Endothelial cell of umbilical vein (primary cell): ENCODE data around the gene SIGLEC8. TPM values are rescaled to one million over a fixed set of nuclear protein-coding genes. Genes with fewer than 3 reads are reported as not detected.

ENCODE experiments used
- BruUV-seq: library from RNA; stranded (reverse); fragments of 400-500 nt; replicated peaks from 2 replicates; lab custom pipeline; 2021; lab: Mats Ljungman, UMichigan
- CTCF ChIA-PET: fragments of 300-600, 350-600 bp; sonication (Branson Sonifier 250); formaldehyde crosslinking; loops from one replicate; lab custom pipeline; 2021; ENCODE audit warnings: antibody characterized with exemption, inconsistent platforms; lab: Charles Lee
- POLR2A ChIA-PET: fragments of 300-600, 350-600 bp; sonication (Branson Sonifier 250); formaldehyde crosslinking; loops from one replicate; lab custom pipeline; 2021; ENCODE audit warnings: antibody characterized with exemption, inconsistent platforms; lab: Charles Lee
- DNase-seq: peaks from one replicate; pipeline ENCODE4 v3.0.0-alpha.2; 2011; ENCODE audit warnings: low read depth, low spot score
- FAIRE-seq: peaks from 2 replicates; lab custom pipeline; 2011; peaks lifted over from hg19 to GRCh38; lab: Jason Lieb, UNC
- H2AFZ ChIP-seq: 2 replicates; pipeline ENCODE4 v1.6.0; 2012; ENCODE audit warnings: low read depth, low read length, control low read depth, inconsistent platforms
- H3K27ac ChIP-seq: 2 replicates; pipeline ENCODE4 v1.5.1; 2011; ENCODE audit warnings: low read depth, mild to moderate bottlenecking, control low read depth, low read length, moderate library complexity; ENCODE audit not compliant: insufficient read depth
- H3K27me3 ChIP-seq, 2 experiments: 2 replicates each; pipeline versions ENCODE4 v1.6.0 to v1.6.1; 2011; ENCODE audit warnings: low read length in 2 of 2, mixed read lengths in 1 of 2; ENCODE audit not compliant: control insufficient read depth in 2 of 2, insufficient read depth in 2 of 2
- H3K36me3 ChIP-seq, 2 experiments: 2 replicates in 1 of 2; 3 replicates in 1 of 2; pipeline ENCODE4 v1.5.1; 2011; ENCODE audit warnings: low read length in 2 of 2, mild to moderate bottlenecking in 1 of 2, moderate library complexity in 1 of 2; ENCODE audit not compliant: control insufficient read depth in 2 of 2, insufficient read depth in 2 of 2; ENCODE audit errors: extremely low read depth in 1 of 2
- H3K4me1 ChIP-seq: 3 replicates; pipeline ENCODE4 v1.5.1; 2011; ENCODE audit warnings: mild to moderate bottlenecking, low read length; ENCODE audit not compliant: control insufficient read depth, insufficient read depth; ENCODE audit errors: extremely low read depth
- H3K4me2 ChIP-seq: 2 replicates; pipeline ENCODE4 v1.6.1; 2011; ENCODE audit warnings: low read length, control low read depth, mixed read lengths; ENCODE audit not compliant: insufficient read depth
- H3K4me3 ChIP-seq, 3 experiments: fragments of 200-600 bp in 1 of 3; sonication (generic), shearing (Covaris generic) in 1 of 3; replicated peaks in 1 of 3; 2 replicates each; pipeline ENCODE4 v1.5.1; 2011 to 2016; ENCODE audit warnings: control low read depth in 3 of 3, low read length in 3 of 3, mild to moderate bottlenecking in 2 of 3, inconsistent platforms in 1 of 3, low read depth in 1 of 3, moderate library complexity in 1 of 3; ENCODE audit not compliant: insufficient read depth in 1 of 3
- H3K79me2 ChIP-seq: 2 replicates; pipeline ENCODE4 v1.6.0; 2012; ENCODE audit warnings: low read length, inconsistent platforms; ENCODE audit not compliant: control insufficient read depth, insufficient read depth
- H3K9ac ChIP-seq: replicated peaks from 2 replicates; pipeline ENCODE3; 2011; ENCODE audit warnings: low read length, control low read depth; ENCODE audit not compliant: insufficient read depth; ENCODE audit errors: extremely low read depth
- H3K9me1 ChIP-seq: replicated peaks from 3 replicates; pipeline ENCODE4 v1.6.0; 2011; ENCODE audit warnings: mild to moderate bottlenecking, low read length; ENCODE audit not compliant: control insufficient read depth, insufficient read depth; ENCODE audit errors: extremely low read depth
- H3K9me3 ChIP-seq: replicated peaks from 2 replicates; pipeline ENCODE4 v1.5.1; 2012; ENCODE audit warnings: low read length, inconsistent platforms; ENCODE audit not compliant: control insufficient read depth, insufficient read depth
- H4K20me1 ChIP-seq: replicated peaks from 2 replicates; pipeline ENCODE3; 2011; ENCODE audit warnings: mild to moderate bottlenecking, low read length; ENCODE audit not compliant: control insufficient read depth, insufficient read depth; ENCODE audit errors: extremely low read depth
- CTCF ChIP-seq, 2 donors: IDR thresholded peaks; 1 replicate in 1 of 2; 2 replicates in 1 of 2; pipeline ENCODE4 v1.5.1; 2011; ENCODE audit warnings: low read length in 2 of 2, mild to moderate bottlenecking in 2 of 2, moderate library complexity in 2 of 2, control low read depth in 1 of 2, inconsistent platforms in 1 of 2, low read depth in 1 of 2; ENCODE audit not compliant: insufficient read depth in 1 of 2; ENCODE audit errors: extremely low read depth in 1 of 2
- EZH2 ChIP-seq: IDR thresholded peaks from 2 replicates; pipeline ENCODE4 v1.6.1; 2012; ENCODE audit warnings: borderline replicate concordance, low read depth, mild to moderate bottlenecking, moderate library complexity, low read length, inconsistent platforms; ENCODE audit not compliant: severe bottlenecking
- FOS ChIP-seq: IDR thresholded peaks from 2 replicates; pipeline ENCODE4 v1.6.1; 2011; ENCODE audit warnings: mild to moderate bottlenecking, low read length, moderate library complexity, borderline replicate concordance; ENCODE audit not compliant: insufficient read depth
- GATA2 ChIP-seq: IDR thresholded peaks from 2 replicates; pipeline ENCODE4 v1.7.0; 2011; ENCODE audit warnings: low read depth, mild to moderate bottlenecking, moderate library complexity, mixed read lengths, low read length; ENCODE audit not compliant: insufficient read length, insufficient read depth
- JUN ChIP-seq: IDR thresholded peaks from 2 replicates; pipeline ENCODE4 v1.6.1; 2011; ENCODE audit warnings: borderline replicate concordance, low read depth; ENCODE audit not compliant: insufficient read length, insufficient read depth
- MAX ChIP-seq: IDR thresholded peaks from 2 replicates; pipeline ENCODE4 v1.6.1; 2011; ENCODE audit not compliant: insufficient read depth, insufficient read length
- MYC ChIP-seq: IDR thresholded peaks from one replicate; pipeline ENCODE4 v1.6.1; 2011; ENCODE audit warnings: mild to moderate bottlenecking, low read depth, low read length
- POLR2A ChIP-seq: IDR thresholded peaks from 2 replicates; pipeline ENCODE4 v1.6.1; 2012; ENCODE audit warnings: low read depth, mild to moderate bottlenecking, control low read depth, low read length
- POLR2AphosphoS5 ChIP-seq: IDR thresholded peaks from 2 replicates; pipeline ENCODE4 v1.6.1; 2012; ENCODE audit warnings: low read depth, mild to moderate bottlenecking, control low read depth, low read length, moderate library complexity; ENCODE audit not compliant: insufficient read depth
- dilution Hi-C: fragments of 300-500 bp; cut with MboI; formaldehyde crosslinking; loops from one replicate; pipeline ENCODE4 v1.15.0; 2019; ENCODE audit warnings: low sequenced_read_pairs; ENCODE audit not compliant: extremely low pct_ligation_motif_present
- intact Hi-C: fragments of 100-400 bp; cut with micrococcal nuclease; formaldehyde crosslinking; loops from one replicate; pipeline ENCODE4 v1.10.0; 2022
- polyA plus RNA-seq, 4 experiments: library from polyadenylated mRNA; depleted of rRNA in 3 of 4; stranded (reverse) in 3 of 4; unstranded in 1 of 4; fragments of >200 nt; gene quantifications; 2 replicates each; pipeline versions ENCODE4 v1.2.1 to v1.2.3, GENCODE V29; 2011 to 2012; ENCODE audit warnings: missing spikeins in 1 of 4
- total RNA-seq: library from RNA; stranded (reverse); gene quantifications from 2 replicates; pipeline ENCODE4 v1.2.3, GENCODE V29; 2021

The SIGLEC8 gene
- total and polyA plus RNA-seq, 2 donors (not counting 3 experiments of a cell fraction or from before 2014, with no cell fraction given), result not detected

- CTCF ChIA-PET, result no interaction called here
- intact Hi-C loops, result no loop called here
- Histone ChIP-seq H3K9me1 (no peaks in the 10 kb centered on the region), H3K27ac (no peak overlapping the region), H3K9ac (no peak overlapping the region), H3K79me2 (no peaks in the 10 kb centered on the region), H3K4me3 (no peak overlapping the region), H2AFZ (no peak overlapping the region), H3K27me3 (no peaks in the 10 kb centered on the region), H3K36me3 (no peaks in the 10 kb centered on the region), H3K4me1 (no peaks in the 10 kb centered on the region), H3K9me3 (no peaks in the 10 kb centered on the region), H3K4me2 (no peak overlapping the region), H4K20me1 (no peaks in the 10 kb centered on the region)
- dilution Hi-C loops, result no loop called here
- no peak for FAIRE-seq
- TF ChIP-seq POLR2A, result no peak
- TF ChIP-seq CTCF (IDR thresholded peaks at IDR 0.05; ENCODE audit: extremely low read depth in 1 of 2, insufficient read depth in 1 of 2, low read depth in 1 of 2, low read length in 2 of 2), result no peak
- TF ChIP-seq POLR2AphosphoS5, result no peak
- POLR2A ChIA-PET, result no interaction called here
- BruUV-seq, result no TSS peak
- no peak for DNase-seq
These were observed 35.5 kb upstream of the SIGLEC8 start for GRCh38 chr19:51493776-51494175.

- FAIRE-seq, result no peak
- POLR2A ChIA-PET, result no interaction called here
These were observed 33.3 kb upstream of the SIGLEC8 start for GRCh38 chr19:51491586-51491985.

More at GRCh38 chr19:51491586-51491985, 33.3 kb upstream of the SIGLEC8 start:
- Histone ChIP-seq H3K9me3 (no peaks in the 10 kb centered on the region), H4K20me1 (no peaks in the 10 kb centered on the region), H3K9me1 (no peaks in the 10 kb centered on the region), H3K4me3 (no peak overlapping the region), H3K79me2 (no peaks in the 10 kb centered on the region), H3K36me3 (no peaks in the 10 kb centered on the region), H2AFZ (no peak overlapping the region), H3K4me2 (no peak overlapping the region), H3K4me1 (no peaks in the 10 kb centered on the region), H3K27me3 (no peaks in the 10 kb centered on the region), H3K27ac (no peak overlapping the region), H3K9ac (no peak overlapping the region)
- TF ChIP-seq POLR2AphosphoS5 (no peak), JUN (no peak), GATA2 (no peak), FOS (no peak), POLR2A (no peak), MAX (no peak), CTCF (IDR thresholded peaks at IDR 0.05; ENCODE audit: extremely low read depth in 1 of 2, insufficient read depth in 1 of 2, low read depth in 1 of 2, low read length in 2 of 2) (no peak), MYC (no peak), EZH2 (no peak)
- intact Hi-C loops (no loop called here), dilution Hi-C loops (no loop called here)
- CTCF ChIA-PET, result no interaction called here
- BruUV-seq, result no TSS peak
- no peak for DNase-seq
